ENCODE measurements around the gene EXOC4.
A peak's percentile ranks its signal among the peaks of the same experiment; 100 is the strongest.

EXOC4 gene

DNA sequence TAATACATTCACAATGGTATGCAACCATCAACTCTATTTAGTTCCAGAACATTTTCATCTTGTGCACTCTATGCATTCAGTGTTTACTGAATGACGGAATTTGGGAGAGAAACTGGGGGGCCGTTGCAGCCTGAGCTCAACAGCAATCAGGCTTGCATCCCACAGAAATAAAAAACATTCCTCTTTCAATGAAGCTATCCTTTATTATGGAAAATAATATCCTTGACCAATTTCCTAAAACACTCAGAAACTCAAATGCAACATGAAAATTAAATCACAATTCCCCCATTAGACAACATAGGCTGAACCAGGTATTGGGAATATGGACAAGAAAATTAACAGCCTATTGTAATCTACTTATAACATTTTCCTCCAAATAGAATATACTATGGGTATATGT lies 6.3 kb upstream of the EXOC4 start:
- Histone ChIP-seq H3K4me1 (ENCODE audit: control insufficient read depth, low read length) (no peaks in the 10 kb centered on the region), H3K9me2 (replicated peaks; ENCODE audit: control insufficient read depth, low read length) (no peaks in the 10 kb centered on the region), H3K9me3 (ENCODE audit: control insufficient read depth, insufficient read depth, low read length) (no peaks in the 10 kb centered on the region), H3K27me3 (ENCODE audit: control insufficient read depth, low read length) (peaks cover 14% of the 10 kb centered on the region), H3F3A (ENCODE audit: control insufficient read depth, insufficient read depth) (no peaks in the 10 kb centered on the region), H3K27ac (ENCODE audit: low read depth, low read length) (no peak overlapping the region), H3K79me2 (ENCODE audit: control insufficient read depth, low read length) (no peaks in the 10 kb centered on the region), H3K36me3 (ENCODE audit: control insufficient read depth, low read length) (no peaks in the 10 kb centered on the region), H3K4me3 (ENCODE audit: low read length) (no peak overlapping the region), H3K4me2 (ENCODE audit: low read length) (no peak overlapping the region), H4K20me1 (ENCODE audit: control insufficient read depth, insufficient read depth, low read depth, low read length) (no peaks in the 10 kb centered on the region)
- no peak for TF ChIP-seq EZH2phosphoT487 (IDR thresholded peaks at IDR 0.05; ENCODE audit: borderline replicate concordance, low read length)
- TF ChIP-seq, protein P1, sequence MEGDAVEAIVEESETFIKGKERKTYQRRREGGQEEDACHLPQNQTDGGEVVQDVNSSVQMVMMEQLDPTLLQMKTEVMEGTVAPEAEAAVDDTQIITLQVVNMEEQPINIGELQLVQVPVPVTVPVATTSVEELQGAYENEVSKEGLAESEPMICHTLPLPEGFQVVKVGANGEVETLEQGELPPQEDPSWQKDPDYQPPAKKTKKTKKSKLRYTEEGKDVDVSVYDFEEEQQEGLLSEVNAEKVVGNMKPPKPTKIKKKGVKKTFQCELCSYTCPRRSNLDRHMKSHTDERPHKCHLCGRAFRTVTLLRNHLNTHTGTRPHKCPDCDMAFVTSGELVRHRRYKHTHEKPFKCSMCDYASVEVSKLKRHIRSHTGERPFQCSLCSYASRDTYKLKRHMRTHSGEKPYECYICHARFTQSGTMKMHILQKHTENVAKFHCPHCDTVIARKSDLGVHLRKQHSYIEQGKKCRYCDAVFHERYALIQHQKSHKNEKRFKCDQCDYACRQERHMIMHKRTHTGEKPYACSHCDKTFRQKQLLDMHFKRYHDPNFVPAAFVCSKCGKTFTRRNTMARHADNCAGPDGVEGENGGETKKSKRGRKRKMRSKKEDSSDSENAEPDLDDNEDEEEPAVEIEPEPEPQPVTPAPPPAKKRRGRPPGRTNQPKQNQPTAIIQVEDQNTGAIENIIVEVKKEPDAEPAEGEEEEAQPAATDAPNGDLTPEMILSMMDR (IDR thresholded peaks at IDR 0.05; ENCODE audit: low read depth, low read length, poor library complexity, severe bottlenecking), result no peak

DNA sequence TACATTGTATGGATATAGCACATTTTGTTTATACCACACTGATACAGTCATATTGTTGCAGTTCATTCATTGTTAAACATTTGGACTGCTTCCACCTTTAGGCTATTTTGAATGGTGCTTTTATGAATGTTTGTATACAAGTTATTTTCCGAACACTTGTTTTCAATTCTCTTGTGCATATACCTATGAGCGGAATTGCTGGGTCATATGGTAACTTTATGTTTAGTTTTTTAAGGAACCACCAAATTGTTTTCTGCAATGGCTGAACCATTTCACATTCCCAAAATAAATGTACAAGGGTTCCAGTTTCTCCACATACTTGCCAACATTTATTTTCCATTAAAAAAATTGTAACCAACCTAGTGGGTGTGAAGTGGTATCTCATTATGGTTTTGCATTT lies 4.0 kb upstream of the EXOC4 start:
- Histone ChIP-seq H3K4me2 (ENCODE audit: low read length) (no peak overlapping the region), H3K27me3 (ENCODE audit: control insufficient read depth, low read length) (no peaks in the 10 kb centered on the region), H3K4me1 (ENCODE audit: control insufficient read depth, low read length) (peaks cover 9% of the 10 kb centered on the region), H3K9me3 (ENCODE audit: control insufficient read depth, insufficient read depth, low read length) (no peaks in the 10 kb centered on the region), H3K9me2 (replicated peaks; ENCODE audit: control insufficient read depth, low read length) (no peaks in the 10 kb centered on the region), H3K27ac (ENCODE audit: low read depth, low read length) (no peak overlapping the region), H3F3A (ENCODE audit: control insufficient read depth, insufficient read depth) (no peaks in the 10 kb centered on the region), H3K79me2 (ENCODE audit: control insufficient read depth, low read length) (peaks cover 10% of the 10 kb centered on the region), H3K36me3 (ENCODE audit: control insufficient read depth, low read length) (peaks cover under 1% of the 10 kb centered on the region; the same call in 1 of the 2 replicates), H4K20me1 (ENCODE audit: control insufficient read depth, insufficient read depth, low read depth, low read length) (no peaks in the 10 kb centered on the region), H3K4me3 (ENCODE audit: low read length) (no peak overlapping the region)
- TF ChIP-seq EZH2phosphoT487 (IDR thresholded peaks at IDR 0.05; ENCODE audit: borderline replicate concordance, low read length), result no peak
- TF ChIP-seq, protein P1 (IDR thresholded peaks at IDR 0.05; ENCODE audit: low read depth, low read length, poor library complexity, severe bottlenecking), result no peak

DNA sequence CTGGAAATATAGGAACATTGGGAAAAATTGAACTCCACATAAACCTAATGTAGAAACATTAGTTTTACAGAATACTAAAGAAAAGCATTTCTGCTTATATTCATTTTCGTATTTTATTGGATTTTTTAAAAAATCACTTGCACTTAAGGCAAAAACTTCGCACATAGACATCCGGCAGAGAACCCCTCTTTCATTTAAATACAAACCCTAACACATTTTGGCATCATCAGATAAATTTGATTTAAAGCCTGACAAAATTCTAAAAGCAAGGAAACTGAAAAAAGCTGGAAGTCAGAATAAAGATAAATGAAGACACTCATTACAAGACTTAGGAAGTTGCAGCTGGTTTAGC lies 396 bp upstream of the EXOC4 start:
- Histone ChIP-seq H3K9me3 (ENCODE audit: control insufficient read depth, insufficient read depth, low read length) (no peaks in the 10 kb centered on the region), H3K4me1 (ENCODE audit: control insufficient read depth, low read length) (peaks cover 22% of the 10 kb centered on the region), H3K79me2 (ENCODE audit: control insufficient read depth, low read length) (peaks cover 39% of the 10 kb centered on the region), H3K27me3 (ENCODE audit: control insufficient read depth, low read length) (no peaks in the 10 kb centered on the region), H3K36me3 (ENCODE audit: control insufficient read depth, low read length) (peaks cover 14% of the 10 kb centered on the region), H3K4me3 (ENCODE audit: low read length) (peak overlapping the region; percentile 81), H4K20me1 (ENCODE audit: control insufficient read depth, insufficient read depth, low read depth, low read length) (no peaks in the 10 kb centered on the region), H3K4me2 (ENCODE audit: low read length) (peak overlapping the region; percentile 60), H3K27ac (ENCODE audit: low read depth, low read length) (no peak overlapping the region), H3F3A (ENCODE audit: control insufficient read depth, insufficient read depth) (no peaks in the 10 kb centered on the region), H3K9me2 (replicated peaks; ENCODE audit: control insufficient read depth, low read length) (no peaks in the 10 kb centered on the region)
- TF ChIP-seq, protein P1 (IDR thresholded peaks at IDR 0.05; ENCODE audit: low read depth, low read length, poor library complexity, severe bottlenecking), result no peak
- no peak for TF ChIP-seq EZH2phosphoT487 (IDR thresholded peaks at IDR 0.05; ENCODE audit: borderline replicate concordance, low read length)

DNA sequence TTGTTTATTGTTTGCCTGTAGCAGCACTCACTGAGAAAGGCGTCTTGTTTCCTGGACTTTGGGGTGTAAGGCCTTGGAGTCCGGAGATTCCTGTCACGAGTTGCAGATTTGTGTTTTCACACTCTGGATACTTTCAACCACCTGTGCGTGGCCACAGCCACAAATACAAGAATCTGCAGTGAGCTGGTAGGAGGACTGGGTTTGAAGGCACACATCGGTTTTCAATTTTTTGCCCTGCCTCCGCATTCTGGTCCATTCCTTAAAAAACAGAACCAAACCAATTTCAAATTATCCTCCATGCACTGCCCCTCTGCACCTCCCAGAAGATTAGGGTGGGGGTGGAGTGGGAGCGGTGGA lies 619 bp downstream of the EXOC4 start:
- Histone ChIP-seq H3K4me3 (ENCODE audit: low read length) (peak overlapping the region; percentile 81), H3K9me2 (replicated peaks; ENCODE audit: control insufficient read depth, low read length) (no peaks in the 10 kb centered on the region), H3K27me3 (ENCODE audit: control insufficient read depth, low read length) (no peaks in the 10 kb centered on the region), H3K79me2 (ENCODE audit: control insufficient read depth, low read length) (peaks cover 49% of the 10 kb centered on the region), H3F3A (ENCODE audit: control insufficient read depth, insufficient read depth) (no peaks in the 10 kb centered on the region), H3K36me3 (ENCODE audit: control insufficient read depth, low read length) (peaks cover 14% of the 10 kb centered on the region), H3K27ac (ENCODE audit: low read depth, low read length) (peak overlapping the region; percentile 6; the same call in 1 of the 2 replicates), H3K4me2 (ENCODE audit: low read length) (peak overlapping the region; percentile 60), H4K20me1 (ENCODE audit: control insufficient read depth, insufficient read depth, low read depth, low read length) (no peaks in the 10 kb centered on the region), H3K9me3 (ENCODE audit: control insufficient read depth, insufficient read depth, low read length) (no peaks in the 10 kb centered on the region), H3K4me1 (ENCODE audit: control insufficient read depth, low read length) (peaks cover 22% of the 10 kb centered on the region)
- TF ChIP-seq, protein P1 (IDR thresholded peaks at IDR 0.05; ENCODE audit: low read depth, low read length, poor library complexity, severe bottlenecking), result no peak
- TF ChIP-seq EZH2phosphoT487 (IDR thresholded peaks at IDR 0.05; ENCODE audit: borderline replicate concordance, low read length), result no peak

All from DOHH2 (cell line).